ENCODE measurements around the gene CHCHD6. TPM values are rescaled to one million over a fixed set of nuclear protein-coding genes. Genes with fewer than 3 reads are reported as not detected.

The CHCHD6 gene
- total RNA-seq, 1 experiment from 2014 or later, result 47.7 TPM

- Histone ChIP-seq H3K4me2 (no peak overlapping the region), H2AFZ (no peak overlapping the region), H3K27ac (no peak overlapping the region), H3K9me2 (ENCODE audit: insufficient read depth) (no peaks in the 10 kb centered on the region; the same call in 1 of the 2 replicates), H3K4me1 (replicated peaks; ENCODE audit: insufficient read depth) (no peaks in the 10 kb centered on the region), H4K20me1 (ENCODE audit: insufficient read depth) (no peaks in the 10 kb centered on the region), H3K4me3 (no peak overlapping the region), H3K79me2 (ENCODE audit: low read depth) (no peaks in the 10 kb centered on the region), H3K9me3 (ENCODE audit: insufficient read depth, low read depth) (no peaks in the 10 kb centered on the region), H3K36me3 (ENCODE audit: low read depth) (no peaks in the 10 kb centered on the region), H3F3A (ENCODE audit: insufficient read depth, low read depth) (no peaks in the 10 kb centered on the region), H3K27me3 (ENCODE audit: insufficient read depth, low read depth) (peaks cover 6% of the 10 kb centered on the region; the same call in 1 of the 2 replicates)
- no TSS peak for BruUV-seq (replicated peaks)
- DNase-seq, result no peak
- POLR2A ChIA-PET (ENCODE audit: unreplicated experiment), result interaction anchor here (0.5 to 0.6 kb wide), 2 partner anchors 9 to 872 kb away, joined by 3 to 5 read pairs; no protein-coding TSS in a partner anchor
- CTCF ChIA-PET, result interaction anchor here (0.6 to 1.3 kb wide), 5 partner anchors 10 to 308 kb away, joined by 3 to 15 read pairs (median 5); no protein-coding TSS in a partner anchor
- TF ChIP-seq CTCF (conservative IDR thresholded peaks at IDR 0.05) (no peak), EZH2 (IDR thresholded peaks at IDR 0.05; ENCODE audit: low read depth) (no peak)
- intact Hi-C loops (cut with micrococcal nuclease; ENCODE audit: unreplicated experiment), result loop anchor here (1.0 to 5.0 kb wide), 6 partner anchors 66 to 864 kb away; partner anchors contain the start of gene CHST13
Measured at GRCh38 chr3:126679831-126680666, 24.0 kb upstream of the CHCHD6 start.

- Histone ChIP-seq H3K79me2 (ENCODE audit: low read depth) (no peaks in the 10 kb centered on the region), H3K4me1 (replicated peaks; ENCODE audit: insufficient read depth) (no peaks in the 10 kb centered on the region), H3K4me3 (no peak overlapping the region), H3F3A (ENCODE audit: insufficient read depth, low read depth) (no peaks in the 10 kb centered on the region), H3K9me3 (ENCODE audit: insufficient read depth, low read depth) (no peaks in the 10 kb centered on the region), H3K9me2 (ENCODE audit: insufficient read depth) (no peaks in the 10 kb centered on the region; the same call in 1 of the 2 replicates), H3K36me3 (ENCODE audit: low read depth) (no peaks in the 10 kb centered on the region), H4K20me1 (ENCODE audit: insufficient read depth) (no peaks in the 10 kb centered on the region), H3K27ac (no peak overlapping the region), H2AFZ (no peak overlapping the region), H3K27me3 (ENCODE audit: insufficient read depth, low read depth) (peaks cover 6% of the 10 kb centered on the region; the same call in 1 of the 2 replicates), H3K4me2 (no peak overlapping the region)
- CTCF ChIA-PET, result interaction anchor here (0.9 to 1.3 kb wide), 4 partner anchors 10 to 308 kb away, joined by 3 to 5 read pairs (median 4); no protein-coding TSS in a partner anchor
- intact Hi-C loops (cut with micrococcal nuclease; ENCODE audit: unreplicated experiment), result loop anchor here (1.0 kb wide), 1 partner anchor 302 kb away; no protein-coding TSS in a partner anchor
- no TSS peak for BruUV-seq (replicated peaks)
- DNase-seq, result no peak
- TF ChIP-seq EZH2 (IDR thresholded peaks at IDR 0.05; ENCODE audit: low read depth) (no peak), CTCF (conservative IDR thresholded peaks at IDR 0.05) (no peak)
- POLR2A ChIA-PET (ENCODE audit: unreplicated experiment), result interaction anchor here (0.5 to 0.7 kb wide), 4 partner anchors 9 to 871 kb away, joined by 3 to 7 read pairs (median 5); no protein-coding TSS in a partner anchor
Measured at GRCh38 chr3:126680667-126681055, 23.4 kb upstream of the CHCHD6 start.

GRCh38 chr3:126682009-126682408, 22.0 kb upstream of the CHCHD6 start:
- ChIA-PET CTCF (no interaction called here), POLR2A (ENCODE audit: unreplicated experiment) (no interaction called here)
- no peak overlapping the region for H2AFZ ChIP-seq
- no peaks in the 10 kb centered on the region for H3K36me3 ChIP-seq (ENCODE audit: low read depth)
- TF ChIP-seq CTCF (conservative IDR thresholded peaks at IDR 0.05) (no peak), EZH2 (IDR thresholded peaks at IDR 0.05; ENCODE audit: low read depth) (no peak)
- no peaks in the 10 kb centered on the region for H3K79me2 ChIP-seq (ENCODE audit: low read depth)
- H4K20me1 ChIP-seq (ENCODE audit: insufficient read depth), result no peaks in the 10 kb centered on the region
- no peak for DNase-seq
- no TSS peak for BruUV-seq (replicated peaks)
- intact Hi-C loops (cut with micrococcal nuclease; ENCODE audit: unreplicated experiment), result no loop called here
- H3F3A ChIP-seq (ENCODE audit: insufficient read depth, low read depth), result no peaks in the 10 kb centered on the region
- no peak overlapping the region for H3K4me2 ChIP-seq
- no peak overlapping the region for H3K4me3 ChIP-seq
- H3K27ac ChIP-seq, result no peak overlapping the region
- no peaks in the 10 kb centered on the region for H3K4me1 ChIP-seq (replicated peaks; ENCODE audit: insufficient read depth)
- no peaks in the 10 kb centered on the region for H3K9me3 ChIP-seq (ENCODE audit: insufficient read depth, low read depth)
- H3K9me2 ChIP-seq (ENCODE audit: insufficient read depth), result no peaks in the 10 kb centered on the region
- peaks cover 6% of the 10 kb centered on the region; the same call in 1 of the 2 replicates for H3K27me3 ChIP-seq (ENCODE audit: insufficient read depth, low read depth)

Measured in PC-9 (cell line).